Measurements from ENCODE around the gene BTN3A1.
"Not testable (repeated sequence)": the region's sequence is repeated elsewhere in the genome, so short reads cannot be mapped to it uniquely, and the experiment has no call there.

Gene BTN3A1

GRCh38 chr6:26401987-26402658, at the start of gene BTN3A1:
Gene BTN3A1, plus strand, starts transcription at chr6:26402275. Its CDS starts 3,289 bp downstream, at chr6:26405564.
- DNase-seq (ENCODE audit: low read depth in 1 of 2, low spot score in 1 of 2) = peak; percentile 16 to 35

DNA sequence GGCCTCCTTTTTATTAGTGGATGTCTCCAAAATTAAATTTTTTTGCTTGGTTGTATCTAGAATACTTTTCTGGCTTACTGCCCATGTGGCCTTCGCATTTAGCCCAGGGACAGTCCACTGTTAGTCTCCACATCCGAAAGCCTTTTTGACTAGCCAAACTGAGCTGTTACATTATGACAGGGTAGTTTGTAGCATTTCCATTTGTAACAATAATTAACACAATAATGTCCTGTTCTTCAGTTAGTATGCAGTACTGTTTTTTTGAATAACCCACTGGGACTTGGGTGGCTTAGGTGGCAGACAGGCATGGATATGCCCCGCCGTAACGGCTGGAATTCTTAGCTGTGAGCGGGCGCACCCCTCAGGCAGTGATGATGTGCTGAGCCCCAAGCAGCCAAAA, 49.8 kb upstream of the BTN3A1 start:
- no peak for DNase-seq (ENCODE audit: low read depth in 1 of 2, low spot score in 1 of 2)

DNA sequence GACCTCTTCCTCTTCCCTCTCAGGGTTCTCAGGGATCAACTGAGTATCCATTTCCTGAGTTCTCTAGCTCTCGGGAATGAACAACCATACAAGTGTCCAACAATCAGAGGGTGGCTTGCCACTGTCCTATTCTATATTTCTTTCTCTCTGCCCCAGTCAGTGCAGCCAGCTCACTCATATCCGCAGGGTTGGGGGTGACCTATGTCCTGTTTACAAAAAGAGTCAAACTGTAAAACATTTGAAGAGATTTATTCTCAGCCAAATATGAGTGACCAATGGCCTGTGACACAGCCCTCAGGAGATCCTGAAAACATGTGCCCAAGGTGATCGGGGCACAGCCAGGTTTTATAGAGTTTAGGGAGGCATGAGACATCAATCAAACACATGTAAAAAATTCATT, 47.9 kb upstream of the BTN3A1 start:
- no peak for DNase-seq (ENCODE audit: low read depth in 1 of 2, low spot score in 1 of 2)

- no peak for DNase-seq (ENCODE audit: low read depth in 1 of 2, low spot score in 1 of 2)
Measured at GRCh38 chr6:26355366-26355765, 46.7 kb upstream of the BTN3A1 start.

GRCh38 chr6:26357543-26357942, 44.5 kb upstream of the BTN3A1 start:
- not testable (repeated sequence) for DNase-seq (ENCODE audit: low read depth in 1 of 2, low spot score in 1 of 2)

DNA sequence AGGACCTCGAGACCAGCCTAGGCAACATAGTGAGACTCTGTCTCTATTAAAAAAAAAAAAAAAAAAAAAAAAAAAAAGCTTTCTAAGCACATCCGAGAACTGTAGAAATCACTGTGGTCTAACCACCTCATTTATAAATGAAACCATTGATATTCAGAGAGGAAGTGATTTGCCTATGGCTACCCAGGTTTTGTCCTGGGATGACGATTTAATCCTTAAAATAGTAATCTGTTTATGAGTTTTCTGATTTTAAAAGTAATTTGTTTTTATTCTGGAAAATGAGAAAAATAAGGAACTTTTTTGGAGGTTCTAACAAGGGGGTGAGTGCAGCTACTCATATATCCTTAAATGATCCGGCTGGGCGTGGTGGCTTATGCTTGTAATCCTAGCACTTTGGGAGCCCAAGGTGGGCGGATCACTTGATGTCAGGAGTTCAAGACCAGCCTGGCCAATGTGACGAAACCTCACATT, 43.5 kb upstream of the BTN3A1 start:
- DNase-seq (ENCODE audit: low read depth in 1 of 2, low spot score in 1 of 2) = no peak

- DNase-seq (ENCODE audit: low read depth in 1 of 2, low spot score in 1 of 2) = no peak
Measured at GRCh38 chr6:26359765-26360164, 42.3 kb upstream of the BTN3A1 start.

GRCh38 chr6:26360451-26361416, 41.3 kb upstream of the BTN3A1 start:
- DNase-seq (ENCODE audit: low read depth in 1 of 2, low spot score in 1 of 2) = no peak

GRCh38 chr6:26361544-26361943, 40.5 kb upstream of the BTN3A1 start:
- no peak for DNase-seq (ENCODE audit: low read depth in 1 of 2, low spot score in 1 of 2)

DNA sequence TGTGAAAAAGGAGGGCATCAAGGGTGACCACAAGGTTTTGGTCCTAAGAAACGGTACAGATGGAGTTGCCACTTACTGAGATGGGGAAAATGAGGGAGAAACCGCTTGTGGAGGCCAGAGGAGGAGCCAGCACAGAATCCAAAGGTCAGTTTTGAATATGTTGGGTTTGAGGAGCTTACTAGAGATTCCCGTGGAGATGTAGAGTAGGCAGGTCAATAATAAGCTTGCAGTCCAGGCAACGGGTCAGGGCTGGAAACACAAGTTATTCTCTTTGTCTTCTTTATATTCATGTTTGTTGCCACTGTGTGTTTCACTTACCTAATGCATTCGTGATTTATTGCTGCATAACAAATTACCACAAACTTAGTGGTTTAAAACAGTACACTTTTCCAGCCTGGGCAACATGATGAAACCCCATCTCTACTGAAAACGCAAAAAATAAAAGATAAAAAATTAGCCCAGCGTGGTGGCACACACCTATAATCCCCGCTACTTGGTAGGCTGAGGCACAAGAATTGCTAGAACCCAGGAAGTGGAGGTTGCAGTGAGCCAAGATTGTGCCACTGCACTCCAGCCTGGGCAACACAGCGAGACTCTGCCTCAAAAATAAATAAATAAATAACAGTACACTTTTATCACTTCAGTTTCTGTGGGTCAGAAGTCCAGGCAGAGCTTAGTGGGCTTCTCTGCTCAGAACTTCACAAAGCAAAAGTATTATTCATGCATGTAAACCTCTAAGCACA, 39.8 kb upstream of the BTN3A1 start:
- DNase-seq (ENCODE audit: low read depth in 1 of 2, low spot score in 1 of 2) = no peak

DNA sequence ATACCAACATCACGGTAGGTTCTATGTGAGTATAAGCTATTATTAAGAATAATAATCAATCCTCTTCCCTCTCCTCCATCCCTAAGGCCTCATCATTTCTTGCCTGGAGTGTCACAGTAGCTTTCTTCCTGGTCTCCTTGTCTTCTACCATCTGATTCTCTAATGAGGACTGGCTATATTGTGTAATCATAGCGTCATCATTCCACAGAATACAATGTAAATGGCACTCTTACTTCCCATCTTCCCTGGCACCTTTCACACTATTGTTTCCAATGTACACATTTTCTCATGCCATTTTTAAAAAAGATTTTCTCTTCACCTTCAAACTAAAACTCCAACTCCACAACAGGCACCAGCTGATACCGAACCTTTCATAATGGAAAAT, 39.2 kb upstream of the BTN3A1 start:
- DNase-seq (ENCODE audit: low read depth in 1 of 2, low spot score in 1 of 2) = no peak

GRCh38 chr6:26363882-26364701, 38.0 kb upstream of the BTN3A1 start:
- no peak for DNase-seq (ENCODE audit: low read depth in 1 of 2, low spot score in 1 of 2)

DNA sequence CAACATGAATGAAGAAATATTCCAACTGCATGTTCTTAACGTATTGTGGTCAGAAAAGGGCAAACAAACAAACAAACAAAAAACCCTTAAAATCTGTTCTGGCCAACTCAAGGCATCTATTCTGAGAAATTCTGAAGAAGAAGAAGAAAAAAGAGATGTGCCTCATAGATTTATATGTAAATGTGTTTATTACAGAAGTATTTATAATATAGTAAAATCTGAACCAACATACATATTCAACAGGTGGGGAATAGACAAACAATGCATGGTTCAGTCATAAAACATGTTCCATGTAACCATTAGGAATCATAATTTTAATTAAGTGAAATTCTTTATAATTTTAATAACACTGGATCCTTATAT, 36.5 kb upstream of the BTN3A1 start:
- DNase-seq (ENCODE audit: low read depth in 1 of 2, low spot score in 1 of 2) = no peak

GRCh38 chr6:26366504-26366903, 35.6 kb upstream of the BTN3A1 start:
- DNase-seq (ENCODE audit: low read depth in 1 of 2, low spot score in 1 of 2) = no peak

DNA sequence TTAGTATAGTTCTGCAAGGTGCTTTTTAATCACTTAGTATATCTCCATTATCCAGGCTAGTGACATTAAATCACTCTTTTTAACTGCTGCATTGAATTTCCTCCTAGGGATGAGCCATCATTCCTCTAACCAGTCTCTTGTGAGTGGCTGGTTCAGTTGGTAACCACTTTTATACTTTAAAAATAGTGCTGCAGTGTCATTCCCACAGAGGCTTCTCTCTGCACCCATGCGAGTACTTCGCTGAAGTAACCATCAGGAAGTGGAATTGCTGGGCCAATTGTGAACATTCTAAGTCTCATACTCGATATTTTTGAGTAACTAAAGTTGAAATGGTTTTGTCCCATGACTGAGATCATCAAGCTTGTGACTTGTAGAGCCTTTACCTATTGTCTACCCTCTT, 35.0 kb upstream of the BTN3A1 start:
- no peak for DNase-seq (ENCODE audit: low read depth in 1 of 2, low spot score in 1 of 2)

DNA sequence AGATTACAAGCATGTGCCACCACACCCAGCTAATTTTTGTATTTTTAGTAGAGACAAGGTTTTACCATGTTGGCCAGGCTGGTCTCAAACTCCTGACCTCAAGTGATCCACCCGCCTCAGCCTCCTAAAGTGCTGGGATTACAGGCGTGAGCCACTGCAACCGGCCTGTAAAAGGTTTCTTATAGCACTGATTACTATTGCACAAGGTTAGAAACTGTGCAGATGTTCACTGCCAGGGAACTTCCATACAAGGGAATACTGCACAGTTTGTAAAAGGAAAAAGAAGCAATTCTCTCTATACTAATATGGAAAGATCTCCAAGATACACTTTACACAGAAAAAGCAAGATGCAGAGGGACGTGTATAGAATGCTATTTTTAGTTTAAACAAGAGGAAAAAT, 30.3 kb upstream of the BTN3A1 start:
- not testable (repeated sequence) for DNase-seq (ENCODE audit: low read depth in 1 of 2, low spot score in 1 of 2)

DNA sequence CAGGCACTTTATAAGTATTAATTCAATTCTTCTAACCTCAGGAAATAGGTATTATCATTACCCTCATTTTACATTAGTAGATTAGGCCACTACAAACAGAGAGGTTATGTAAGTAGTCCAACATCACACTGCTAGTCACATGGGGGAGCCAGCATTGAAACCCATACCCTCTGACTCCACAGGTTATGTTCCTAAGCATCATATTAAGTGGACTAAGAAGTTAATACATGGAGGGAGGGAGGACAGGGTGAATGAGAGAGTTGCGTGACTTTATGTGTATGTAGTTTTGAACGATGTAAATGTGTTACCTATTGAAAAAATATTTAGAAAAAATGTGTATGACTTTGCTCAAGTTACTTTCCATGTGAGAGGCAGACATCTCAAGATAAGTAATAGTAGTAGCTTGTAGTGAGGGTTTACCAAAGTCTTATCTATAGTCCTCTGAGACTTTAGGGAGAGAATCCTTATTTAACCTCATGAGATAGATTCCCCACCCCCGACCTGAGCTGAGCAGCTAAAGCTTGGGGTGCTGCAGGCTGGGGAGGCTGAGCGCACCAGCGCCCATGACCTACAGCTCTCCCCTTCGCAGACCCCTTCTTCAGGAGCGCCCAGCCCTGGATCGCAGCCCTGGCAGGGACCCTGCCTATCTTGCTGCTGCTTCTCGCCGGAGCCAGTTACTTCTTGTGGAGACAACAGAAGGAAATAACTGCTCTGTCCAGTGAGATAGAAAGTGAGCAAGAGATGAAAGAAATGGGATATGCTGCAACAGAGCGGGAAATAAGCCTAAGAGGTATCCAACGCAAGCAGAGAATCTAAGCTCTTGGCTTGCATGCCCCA, 29.5 kb upstream of the BTN3A1 start:
- DNase-seq (ENCODE audit: low read depth in 1 of 2, low spot score in 1 of 2) = no peak

DNA sequence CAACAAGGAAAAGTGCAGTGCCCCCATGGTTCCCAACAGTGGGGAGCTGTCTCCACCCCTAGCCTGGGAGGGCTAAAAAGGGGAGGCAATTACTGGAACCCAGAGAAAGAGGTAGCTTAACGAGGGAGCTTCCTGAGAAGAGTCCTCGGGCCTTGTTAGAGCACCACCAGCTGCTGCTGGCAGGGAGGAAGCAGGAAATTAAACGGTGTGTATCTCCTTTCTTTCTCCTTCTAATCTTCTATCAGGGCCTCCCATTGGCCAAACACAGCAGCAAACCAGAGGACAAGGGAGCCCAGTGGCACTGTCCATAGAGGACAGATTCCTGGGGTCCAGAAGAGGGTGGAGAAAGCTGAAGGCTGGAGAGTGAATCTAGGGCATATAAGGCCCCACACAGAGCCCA, 26.8 kb upstream of the BTN3A1 start:
- DNase-seq (ENCODE audit: low read depth in 1 of 2, low spot score in 1 of 2) = no peak

DNA sequence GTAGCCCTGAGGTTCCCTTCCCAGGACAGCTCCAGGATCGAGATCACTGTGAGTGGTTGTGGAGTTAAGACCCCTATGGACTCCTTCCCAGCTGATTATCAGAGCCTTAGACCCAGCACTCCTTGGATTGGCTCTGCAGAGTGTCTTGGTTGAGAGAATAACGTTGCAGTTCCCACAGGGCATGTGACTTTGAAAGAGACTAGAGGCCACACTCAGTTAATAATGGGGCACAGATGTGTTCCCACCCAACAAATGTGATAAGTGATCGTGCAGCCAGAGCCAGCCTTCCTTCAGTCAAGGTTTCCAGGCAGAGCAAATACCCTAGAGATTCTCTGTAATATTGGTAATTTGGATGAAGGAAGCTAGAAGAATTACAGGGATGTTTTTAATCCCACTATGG, 24.4 kb upstream of the BTN3A1 start:
- no peak for DNase-seq (ENCODE audit: low read depth in 1 of 2, low spot score in 1 of 2)

DNA sequence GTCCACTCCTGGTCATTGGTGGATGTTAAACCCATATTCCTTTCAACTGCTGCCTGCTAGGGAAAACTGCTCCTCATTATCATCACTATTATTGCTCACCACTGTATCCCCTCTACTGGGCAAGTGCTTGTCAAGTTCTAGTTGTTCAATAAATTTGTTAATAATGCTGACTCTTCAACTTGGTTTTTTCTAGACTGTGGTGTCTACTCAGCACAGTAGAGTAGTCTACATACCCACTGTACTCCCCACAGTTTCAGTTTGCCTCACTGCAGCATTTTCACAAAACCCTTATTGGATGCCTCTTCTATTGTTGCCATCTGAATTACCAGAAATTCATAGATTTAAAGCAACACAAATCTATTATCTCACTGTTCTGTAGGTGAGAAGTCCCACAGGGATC, 23.9 kb upstream of the BTN3A1 start:
- not testable (repeated sequence) for DNase-seq (ENCODE audit: low read depth in 1 of 2, low spot score in 1 of 2)

Data from stimulated activated CD4-positive, alpha-beta T cell treated with anti-CD3 and anti-CD28 coated beads, Interleukin-15, amount 100 ng/mL, for 1 hour (primary cell).